ENCODE measurements around the gene FAM114A1.

FAM114A1 gene

GRCh38 chr4:38928974-38929373, 61.4 kb downstream of the FAM114A1 start:
- Histone ChIP-seq H2AFZ (no peak overlapping the region), H3K4me1 (no peaks in the 10 kb centered on the region), H3K9me3 (ENCODE audit: control insufficient read depth, low read length) (no peaks in the 10 kb centered on the region), H3K79me2 (no peaks in the 10 kb centered on the region), H3K4me2 (ENCODE audit: low read length) (no peak overlapping the region), H3K27ac (no peak overlapping the region), H3K27me3 (ENCODE audit: control insufficient read depth, insufficient read depth, low read length) (no peaks in the 10 kb centered on the region), H3K9ac (no peak overlapping the region), H3K4me3 (ENCODE audit: low read depth, low read length) (no peak overlapping the region), H3K36me3 (ENCODE audit: control insufficient read depth, insufficient read depth, low read length) (no peaks in the 10 kb centered on the region)
- no peak for TF ChIP-seq CTCF (IDR thresholded peaks at IDR 0.05)

GRCh38 chr4:38930204-38930603, 62.6 kb downstream of the FAM114A1 start:
- Histone ChIP-seq H3K4me1 (no peaks in the 10 kb centered on the region), H3K4me3 (ENCODE audit: low read depth, low read length) (no peak overlapping the region), H3K9me3 (ENCODE audit: control insufficient read depth, low read length) (no peaks in the 10 kb centered on the region), H3K36me3 (ENCODE audit: control insufficient read depth, insufficient read depth, low read length) (no peaks in the 10 kb centered on the region), H3K27me3 (ENCODE audit: control insufficient read depth, insufficient read depth, low read length) (no peaks in the 10 kb centered on the region), H3K4me2 (ENCODE audit: low read length) (no peak overlapping the region), H3K27ac (no peak overlapping the region), H2AFZ (no peak overlapping the region), H3K79me2 (no peaks in the 10 kb centered on the region), H3K9ac (no peak overlapping the region)
- no peak for TF ChIP-seq CTCF (IDR thresholded peaks at IDR 0.05)

- Histone ChIP-seq H3K4me1 (no peaks in the 10 kb centered on the region), H3K9me3 (ENCODE audit: control insufficient read depth, low read length) (no peaks in the 10 kb centered on the region), H3K36me3 (ENCODE audit: control insufficient read depth, insufficient read depth, low read length) (no peaks in the 10 kb centered on the region), H3K79me2 (no peaks in the 10 kb centered on the region), H3K27me3 (ENCODE audit: control insufficient read depth, insufficient read depth, low read length) (no peaks in the 10 kb centered on the region), H3K4me2 (ENCODE audit: low read length) (no peak overlapping the region), H3K4me3 (ENCODE audit: low read depth, low read length) (no peak overlapping the region), H3K9ac (no peak overlapping the region), H2AFZ (no peak overlapping the region), H3K27ac (no peak overlapping the region)
- TF ChIP-seq CTCF (IDR thresholded peaks at IDR 0.05), result no peak
Observed at GRCh38 chr4:38930707-38931106, 63.1 kb downstream of the FAM114A1 start.

GRCh38 chr4:38931125-38931524, 63.5 kb downstream of the FAM114A1 start:
- H3K27ac ChIP-seq, result no peak overlapping the region
- H3K27me3 ChIP-seq (ENCODE audit: control insufficient read depth, insufficient read depth, low read length), result no peaks in the 10 kb centered on the region
- H3K9me3 ChIP-seq (ENCODE audit: control insufficient read depth, low read length), result no peaks in the 10 kb centered on the region
- no peak for TF ChIP-seq CTCF (IDR thresholded peaks at IDR 0.05)
- H3K36me3 ChIP-seq (ENCODE audit: control insufficient read depth, insufficient read depth, low read length), result no peaks in the 10 kb centered on the region
- no peak overlapping the region for H3K4me3 ChIP-seq (ENCODE audit: low read depth, low read length)
- no peak overlapping the region for H3K4me2 ChIP-seq (ENCODE audit: low read length)
- H2AFZ ChIP-seq, result no peak overlapping the region
- no peak overlapping the region for H3K9ac ChIP-seq
- H3K79me2 ChIP-seq, result no peaks in the 10 kb centered on the region
- H3K4me1 ChIP-seq, result no peaks in the 10 kb centered on the region

- no peak overlapping the region for H3K4me2 ChIP-seq (ENCODE audit: low read length)
- no peaks in the 10 kb centered on the region for H3K4me1 ChIP-seq
- TF ChIP-seq CTCF (IDR thresholded peaks at IDR 0.05), result no peak
- H3K27ac ChIP-seq, result no peak overlapping the region
- H2AFZ ChIP-seq, result no peak overlapping the region
- H3K36me3 ChIP-seq (ENCODE audit: control insufficient read depth, insufficient read depth, low read length), result no peaks in the 10 kb centered on the region
- no peak overlapping the region for H3K4me3 ChIP-seq (ENCODE audit: low read depth, low read length)
- no peaks in the 10 kb centered on the region for H3K9me3 ChIP-seq (ENCODE audit: control insufficient read depth, low read length)
- no peaks in the 10 kb centered on the region for H3K79me2 ChIP-seq
- H3K9ac ChIP-seq, result no peak overlapping the region
- no peaks in the 10 kb centered on the region for H3K27me3 ChIP-seq (ENCODE audit: control insufficient read depth, insufficient read depth, low read length)
Observed at GRCh38 chr4:38935391-38936073, 67.9 kb downstream of the FAM114A1 start.
